MCF 10A (cell line): ENCODE measurements around the gene PCNX2. TPM values are rescaled to one million over a fixed set of nuclear protein-coding genes. Genes with fewer than 3 reads are reported as not detected.

Experiments
- BruUV-seq: library from RNA; stranded (reverse); fragments of 400-500 nt; replicated peaks from 2 replicates; lab custom pipeline; 2021; lab: Mats Ljungman, UMichigan
- CTCF ChIA-PET: fragments of 300-600 bp; sonication (Branson Sonifier 250); formaldehyde crosslinking; extraction: SDS; loops from one replicate; lab custom pipeline; 2021; ENCODE audit warnings: antibody characterized with exemption, inconsistent platforms; lab: Yijun Ruan, JAX
- POLR2A ChIA-PET: fragments of 300-600, 350-650 bp; sonication (Branson Sonifier 250); formaldehyde crosslinking; extraction: SDS; loops from one replicate; lab custom pipeline; 2020; ENCODE audit warnings: antibody characterized with exemption, inconsistent platforms; lab: Yijun Ruan, JAX
- DNase-seq: peaks from one replicate; pipeline ENCODE4 v3.0.0-alpha.2; 2018; ENCODE audit not compliant: unreplicated experiment
- H3K27ac Mint-ChIP-seq: one replicate; pipeline ENCODE4 v1.8.0; 2022; ENCODE audit warnings: mild to moderate bottlenecking, low read depth, mixed read lengths; ENCODE audit not compliant: unreplicated experiment
- H3K27me3 Mint-ChIP-seq: one replicate; pipeline ENCODE4 v1.8.0; 2022; ENCODE audit warnings: mixed read lengths; ENCODE audit not compliant: insufficient read depth, unreplicated experiment
- H3K36me3 Mint-ChIP-seq: one replicate; pipeline ENCODE4 v1.8.0; 2022; ENCODE audit warnings: mild to moderate bottlenecking, moderate library complexity, mixed read lengths; ENCODE audit not compliant: insufficient read depth, unreplicated experiment
- H3K4me1 Mint-ChIP-seq: one replicate; pipeline ENCODE4 v1.8.0; 2022; ENCODE audit warnings: mixed read lengths; ENCODE audit not compliant: insufficient read depth, unreplicated experiment
- H3K4me3 Mint-ChIP-seq: one replicate; pipeline ENCODE4 v1.8.0; 2022; ENCODE audit warnings: mild to moderate bottlenecking, moderate library complexity, mixed read lengths; ENCODE audit not compliant: unreplicated experiment
- H3K9me3 Mint-ChIP-seq: one replicate; pipeline ENCODE4 v1.8.0; 2022; ENCODE audit warnings: mixed read lengths; ENCODE audit not compliant: unreplicated experiment
- CTCF ChIP-seq: fragments of 200-600 bp; IDR thresholded peaks from one replicate; pipeline ENCODE4 v1.8.0; 2022; ENCODE audit warnings: antibody characterized with exemption, mild to moderate bottlenecking; ENCODE audit not compliant: unreplicated experiment
- intact Hi-C: fragments of 100-400 bp; cut with micrococcal nuclease; formaldehyde crosslinking; loops from 2 replicates; pipeline ENCODE4 v1.14.1; 2022
- total RNA-seq: library from RNA; stranded (reverse); gene quantifications from 2 replicates; pipeline ENCODE4 v1.2.3, GENCODE V29; 2022

Gene PCNX2
- total RNA-seq, 1 experiment from 2014 or later: 80.5 TPM

GRCh38 chr1:233040494-233040893 lies 255.0 kb downstream of the PCNX2 start:
- no peak overlapping the region for H3K4me3 Mint-ChIP-seq
- no TSS peak for BruUV-seq
- H3K27me3 Mint-ChIP-seq: no peaks in the 10 kb centered on the region
- no peak overlapping the region for H3K27ac Mint-ChIP-seq
- peaks cover 8% of the 10 kb centered on the region for H3K36me3 Mint-ChIP-seq
- no peaks in the 10 kb centered on the region for H3K4me1 Mint-ChIP-seq
- DNase-seq: no peak
- CTCF ChIA-PET: interaction anchor here (1.1 kb wide), 1 partner anchor 12 kb away, joined by 7 read pairs; no protein-coding TSS in a partner anchor
- TF ChIP-seq CTCF: no peak
- POLR2A ChIA-PET: no interaction called here
- intact Hi-C loops: no loop called here
- H3K9me3 Mint-ChIP-seq: no peaks in the 10 kb centered on the region

- Mint-ChIP-seq H3K36me3 (peaks cover 8% of the 10 kb centered on the region), H3K4me3 (no peak overlapping the region), H3K27me3 (no peaks in the 10 kb centered on the region), H3K9me3 (no peaks in the 10 kb centered on the region), H3K4me1 (peaks cover 2% of the 10 kb centered on the region), H3K27ac (no peak overlapping the region)
- TF ChIP-seq CTCF: no peak
- no peak for DNase-seq
- no TSS peak for BruUV-seq
- CTCF ChIA-PET: interaction anchor here (0.5 to 0.9 kb wide), 2 partner anchors 13 to 193 kb away, joined by 3 read pairs; no protein-coding TSS in a partner anchor
- POLR2A ChIA-PET: interaction anchor here (1.1 kb wide), 1 partner anchor 24 kb away, joined by 4 read pairs; no protein-coding TSS in a partner anchor
- intact Hi-C loops: no loop called here
These were observed 256.9 kb downstream of the PCNX2 start for GRCh38 chr1:233038581-233038980.

- TF ChIP-seq CTCF: no peak
- H3K27ac Mint-ChIP-seq: no peak overlapping the region
- CTCF ChIA-PET: interaction anchor here (0.5 to 0.6 kb wide), 2 partner anchors 192 to 403 kb away, joined by 3 read pairs; no protein-coding TSS in a partner anchor
- H3K4me1 Mint-ChIP-seq: peaks cover 8% of the 10 kb centered on the region
- no peaks in the 10 kb centered on the region for H3K27me3 Mint-ChIP-seq
- no peak overlapping the region for H3K4me3 Mint-ChIP-seq
- intact Hi-C loops: no loop called here
- POLR2A ChIA-PET: interaction anchor here (1.1 kb wide), 1 partner anchor 25 kb away, joined by 4 read pairs; no protein-coding TSS in a partner anchor
- no peaks in the 10 kb centered on the region for H3K9me3 Mint-ChIP-seq
- no peak for DNase-seq
- peaks cover 8% of the 10 kb centered on the region for H3K36me3 Mint-ChIP-seq
- BruUV-seq: no TSS peak
These were observed 257.7 kb downstream of the PCNX2 start for GRCh38 chr1:233037843-233038242.

- Mint-ChIP-seq H3K27me3 (no peaks in the 10 kb centered on the region), H3K9me3 (no peaks in the 10 kb centered on the region), H3K27ac (no peak overlapping the region), H3K36me3 (no peaks in the 10 kb centered on the region), H3K4me3 (no peak overlapping the region), H3K4me1 (peaks cover 8% of the 10 kb centered on the region)
- no TSS peak for BruUV-seq
- intact Hi-C loops: no loop called here
- POLR2A ChIA-PET: interaction anchor here (0.7 to 1.3 kb wide), 2 partner anchors 25 to 400 kb away, joined by 3 read pairs; no protein-coding TSS in a partner anchor
- no peak for TF ChIP-seq CTCF
- CTCF ChIA-PET: interaction anchor here (1.1 kb wide), 1 partner anchor 12 kb away, joined by 3 read pairs; no protein-coding TSS in a partner anchor
- DNase-seq: no peak
These were observed 260.7 kb downstream of the PCNX2 start for GRCh38 chr1:233034836-233035235.
